ENCODE data around the gene DGAT2L6. TPM values are rescaled to one million over a fixed set of nuclear protein-coding genes. Genes with fewer than 3 reads are reported as not detected.

The DGAT2L6 gene
- total RNA-seq, 2 donors from 2014 or later, result not detected

- H3K36me3 Mint-ChIP-seq (ENCODE audit: low read depth), result no peaks in the 10 kb centered on the region
- 89 to 100% methylated on average over 1 to 2 of the region's 2 CpGs for WGBS, 2 experiments (ENCODE audit: insufficient coverage in 1 of 2, insufficient read length in 1 of 2)
- DNase-seq, result no peak
- peaks cover 63% of the 10 kb centered on the region for H3K9me3 Mint-ChIP-seq
- H3K4me1 Mint-ChIP-seq, result peaks cover 25% of the 10 kb centered on the region
- no peaks in the 10 kb centered on the region for H3K27me3 Mint-ChIP-seq (ENCODE audit: insufficient read depth)
- Histone ChIP-seq H3K27ac (ENCODE audit: low read depth, low read length) (no peak overlapping the region), H3K9me3 (ENCODE audit: control insufficient read depth, low read length) (no peaks in the 10 kb centered on the region), H3K36me3 (ENCODE audit: control insufficient read depth, insufficient read depth, low read length) (no peaks in the 10 kb centered on the region), H3K27me3 (ENCODE audit: control insufficient read depth, insufficient read depth, low read length, poor library complexity, severe bottlenecking) (no peaks in the 10 kb centered on the region), H3K4me3 (ENCODE audit: low read length) (no peak overlapping the region), H3K9ac (ENCODE audit: extremely low read depth, low read length, poor library complexity, severe bottlenecking) (no peak overlapping the region), H3K4me1 (ENCODE audit: control insufficient read depth, insufficient read depth, low read length) (peaks cover 2% of the 10 kb centered on the region)
- no peak overlapping the region for H3K4me3 Mint-ChIP-seq
- no peak overlapping the region for H3K27ac Mint-ChIP-seq
- TF ChIP-seq CTCF (conservative IDR thresholded peaks at IDR 0.05), result no peak
Measured at GRCh38 chrX:70252491-70252890, 75.2 kb downstream of the DGAT2L6 start.

- DNase-seq, result no peak
- H3K4me3 ChIP-seq (ENCODE audit: low read length), result no peak overlapping the region
- H3K36me3 Mint-ChIP-seq (ENCODE audit: low read depth), result no peaks in the 10 kb centered on the region
- no peaks in the 10 kb centered on the region for H3K36me3 ChIP-seq (ENCODE audit: control insufficient read depth, insufficient read depth, low read length)
- H3K9ac ChIP-seq (ENCODE audit: extremely low read depth, low read length, poor library complexity, severe bottlenecking), result no peak overlapping the region
- no peaks in the 10 kb centered on the region for H3K27me3 ChIP-seq (ENCODE audit: control insufficient read depth, insufficient read depth, low read length, poor library complexity, severe bottlenecking)
- no peaks in the 10 kb centered on the region for H3K9me3 ChIP-seq (ENCODE audit: control insufficient read depth, low read length)
- no peak overlapping the region for H3K4me3 Mint-ChIP-seq
- no peak overlapping the region for H3K27ac ChIP-seq (ENCODE audit: low read depth, low read length)
- peaks cover 63% of the 10 kb centered on the region for H3K9me3 Mint-ChIP-seq
- no peak for TF ChIP-seq CTCF (conservative IDR thresholded peaks at IDR 0.05)
- H3K4me1 ChIP-seq (ENCODE audit: control insufficient read depth, insufficient read depth, low read length), result peaks cover 2% of the 10 kb centered on the region
- H3K4me1 Mint-ChIP-seq, result peaks cover 25% of the 10 kb centered on the region
- no peaks in the 10 kb centered on the region for H3K27me3 Mint-ChIP-seq (ENCODE audit: insufficient read depth)
- WGBS, 2 experiments (ENCODE audit: insufficient coverage in 1 of 2, insufficient read length in 1 of 2), result no CpG with 5 or more reads among the region's 3 CpGs
- H3K27ac Mint-ChIP-seq, result no peak overlapping the region
Measured at GRCh38 chrX:70253377-70254062, 76.2 kb downstream of the DGAT2L6 start.

GRCh38 chrX:70254063-70254400 lies 76.7 kb downstream of the DGAT2L6 start:
- Mint-ChIP-seq H3K9me3 (peaks cover 66% of the 10 kb centered on the region), H3K4me3 (no peak overlapping the region), H3K27ac (no peak overlapping the region), H3K4me1 (peaks cover 25% of the 10 kb centered on the region), H3K36me3 (ENCODE audit: low read depth) (no peaks in the 10 kb centered on the region), H3K27me3 (ENCODE audit: insufficient read depth) (no peaks in the 10 kb centered on the region)
- Histone ChIP-seq H3K27ac (ENCODE audit: low read depth, low read length) (no peak overlapping the region), H3K4me1 (ENCODE audit: control insufficient read depth, insufficient read depth, low read length) (peaks cover 2% of the 10 kb centered on the region), H3K4me3 (ENCODE audit: low read length) (no peak overlapping the region), H3K27me3 (ENCODE audit: control insufficient read depth, insufficient read depth, low read length, poor library complexity, severe bottlenecking) (no peaks in the 10 kb centered on the region), H3K9ac (ENCODE audit: extremely low read depth, low read length, poor library complexity, severe bottlenecking) (no peak overlapping the region), H3K36me3 (ENCODE audit: control insufficient read depth, insufficient read depth, low read length) (no peaks in the 10 kb centered on the region), H3K9me3 (ENCODE audit: control insufficient read depth, low read length) (no peaks in the 10 kb centered on the region)
- TF ChIP-seq CTCF (conservative IDR thresholded peaks at IDR 0.05), result no peak
- DNase-seq, result no peak
- WGBS, 2 experiments (ENCODE audit: insufficient coverage in 1 of 2, insufficient read length in 1 of 2), result 80 to 83% methylated on average over 1 of the region's 1 CpG
